GM12892 (cell line): ENCODE results near the gene AGRN.

ENCODE experiments used
- POLR2A ChIP-seq: IDR thresholded peaks from 2 replicates; pipeline ENCODE4 v1.6.1; 2011; ENCODE audit warnings: low read depth, low read length, control low read depth
- POLR2AphosphoS5 ChIP-seq: IDR thresholded peaks from 2 replicates; pipeline ENCODE4 v1.6.1; 2011; ENCODE audit warnings: low read depth, low read length, control low read depth
- TAF1 ChIP-seq: IDR thresholded peaks from 2 replicates; pipeline ENCODE4 v1.6.1; 2011; ENCODE audit warnings: low read depth, mild to moderate bottlenecking, control low read depth, low read length, borderline replicate concordance

DNA sequence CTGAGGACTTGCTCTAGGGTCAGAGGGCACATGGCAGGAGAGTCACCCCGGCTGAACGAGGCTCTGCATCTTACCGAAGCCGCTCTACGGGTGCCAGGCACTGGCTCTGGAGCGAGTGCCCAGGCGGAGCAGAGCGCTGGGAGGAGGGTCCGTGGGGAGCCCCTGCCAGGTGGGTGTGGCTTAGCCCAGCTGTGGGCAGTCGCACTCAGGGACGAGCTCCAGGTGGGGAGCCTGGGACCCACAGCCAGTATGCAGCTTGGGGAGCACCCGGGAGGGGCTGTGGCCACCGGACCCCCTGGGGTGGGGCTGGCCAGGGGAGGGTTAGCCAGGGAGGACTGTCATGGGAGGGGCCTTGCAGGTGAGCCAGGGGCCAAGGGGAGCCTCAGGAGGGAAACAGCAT lies 3.8 kb downstream of the AGRN start:
- no peak for TF ChIP-seq POLR2A
- no peak for TF ChIP-seq POLR2AphosphoS5
- no peak for TF ChIP-seq TAF1
